Fibroblast of pulmonary artery (primary cell): ENCODE measurements around the gene SLC2A9.

Experiments used
- DNase-seq: peaks from one replicate; pipeline ENCODE4 v3.0.0-alpha.2; 2010; ENCODE audit warnings: low read depth
- H3K4me3 ChIP-seq: replicated peaks from 2 replicates; pipeline ENCODE4 v1.5.1; 2011; ENCODE audit warnings: low read depth, mild to moderate bottlenecking, control low read depth, low read length, moderate library complexity
- TF ChIP-seq, protein P1 (sequence below): IDR thresholded peaks from 2 replicates; pipeline ENCODE4 v1.5.1; 2011; ENCODE audit warnings: mild to moderate bottlenecking, control low read depth, low read length, inconsistent platforms; ENCODE audit errors: missing control alignments

SLC2A9 gene

DNA sequence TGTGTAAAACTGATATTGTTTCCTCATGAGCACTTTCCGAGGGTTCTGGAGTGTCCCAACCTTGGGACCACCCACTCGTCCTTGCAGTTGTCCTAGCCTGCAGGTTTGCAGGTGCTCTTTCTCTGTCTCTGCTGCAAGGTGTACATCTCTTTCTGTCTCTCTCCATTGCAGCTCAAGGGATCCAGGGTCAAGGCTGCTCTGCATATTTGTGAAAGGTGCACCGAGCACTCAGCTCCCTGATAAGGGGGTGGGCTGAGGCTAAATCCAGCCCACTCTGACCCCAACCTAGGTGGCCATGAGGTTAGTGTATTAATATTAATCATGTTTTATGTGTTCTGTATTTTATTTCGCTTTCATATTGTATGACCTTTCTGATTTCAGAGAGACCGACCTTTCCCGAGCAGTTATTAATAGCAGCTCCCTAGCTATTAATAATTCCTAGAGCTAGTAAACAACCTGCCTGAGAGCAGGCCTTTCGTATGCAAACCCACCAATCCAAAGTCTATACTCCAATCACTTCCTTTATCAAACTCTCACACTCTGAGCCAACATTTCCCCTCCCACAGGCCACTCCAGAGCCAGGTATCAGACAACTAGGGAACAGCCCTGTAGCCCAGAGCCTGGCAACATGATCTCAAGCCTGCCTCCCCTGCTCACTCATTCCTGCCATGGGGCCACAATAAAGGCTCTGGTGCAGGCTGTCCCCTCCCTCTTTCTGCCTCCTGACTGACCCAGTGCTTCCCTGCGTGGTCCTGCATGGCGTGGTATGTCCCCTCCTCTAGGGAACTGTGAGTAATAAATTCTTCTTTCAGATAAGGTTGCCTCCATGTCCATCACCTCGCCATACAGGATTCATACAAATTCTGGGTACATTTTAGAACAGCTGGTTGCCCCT is 73.9 kb downstream of the SLC2A9 start:
- DNase-seq: no peak
- no peak overlapping the region for H3K4me3 ChIP-seq
- TF ChIP-seq, protein P1, sequence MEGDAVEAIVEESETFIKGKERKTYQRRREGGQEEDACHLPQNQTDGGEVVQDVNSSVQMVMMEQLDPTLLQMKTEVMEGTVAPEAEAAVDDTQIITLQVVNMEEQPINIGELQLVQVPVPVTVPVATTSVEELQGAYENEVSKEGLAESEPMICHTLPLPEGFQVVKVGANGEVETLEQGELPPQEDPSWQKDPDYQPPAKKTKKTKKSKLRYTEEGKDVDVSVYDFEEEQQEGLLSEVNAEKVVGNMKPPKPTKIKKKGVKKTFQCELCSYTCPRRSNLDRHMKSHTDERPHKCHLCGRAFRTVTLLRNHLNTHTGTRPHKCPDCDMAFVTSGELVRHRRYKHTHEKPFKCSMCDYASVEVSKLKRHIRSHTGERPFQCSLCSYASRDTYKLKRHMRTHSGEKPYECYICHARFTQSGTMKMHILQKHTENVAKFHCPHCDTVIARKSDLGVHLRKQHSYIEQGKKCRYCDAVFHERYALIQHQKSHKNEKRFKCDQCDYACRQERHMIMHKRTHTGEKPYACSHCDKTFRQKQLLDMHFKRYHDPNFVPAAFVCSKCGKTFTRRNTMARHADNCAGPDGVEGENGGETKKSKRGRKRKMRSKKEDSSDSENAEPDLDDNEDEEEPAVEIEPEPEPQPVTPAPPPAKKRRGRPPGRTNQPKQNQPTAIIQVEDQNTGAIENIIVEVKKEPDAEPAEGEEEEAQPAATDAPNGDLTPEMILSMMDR: no peak

DNA sequence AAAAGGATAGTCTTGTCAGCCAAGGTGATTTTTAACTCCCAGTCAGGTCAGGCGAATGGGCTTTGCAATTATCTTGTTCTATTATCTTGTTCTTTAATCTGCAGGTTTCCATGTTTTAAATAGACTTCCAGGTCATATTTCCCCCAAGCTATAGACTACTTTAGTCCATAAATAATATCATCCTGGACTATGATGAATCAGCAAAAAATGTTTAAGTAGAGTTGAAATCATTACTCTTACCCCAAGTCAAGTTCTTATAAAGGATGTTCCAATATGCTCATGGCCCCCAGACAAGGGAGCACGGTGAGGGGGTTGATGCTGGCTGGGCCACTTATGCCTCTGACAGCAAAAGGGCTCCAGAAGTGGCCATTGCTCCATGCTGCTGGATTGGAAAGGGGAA is 75.1 kb downstream of the SLC2A9 start:
- H3K4me3 ChIP-seq: no peak overlapping the region
- TF ChIP-seq, protein P1: no peak
- no peak for DNase-seq

GRCh38 chr4:9944431-9945425 is 76.6 kb downstream of the SLC2A9 start:
- H3K4me3 ChIP-seq: no peak overlapping the region
- TF ChIP-seq, protein P1: no peak
- DNase-seq: no peak

GRCh38 chr4:9943761-9944160 is 77.5 kb downstream of the SLC2A9 start:
- H3K4me3 ChIP-seq: no peak overlapping the region
- no peak for DNase-seq
- TF ChIP-seq, protein P1: no peak

DNA sequence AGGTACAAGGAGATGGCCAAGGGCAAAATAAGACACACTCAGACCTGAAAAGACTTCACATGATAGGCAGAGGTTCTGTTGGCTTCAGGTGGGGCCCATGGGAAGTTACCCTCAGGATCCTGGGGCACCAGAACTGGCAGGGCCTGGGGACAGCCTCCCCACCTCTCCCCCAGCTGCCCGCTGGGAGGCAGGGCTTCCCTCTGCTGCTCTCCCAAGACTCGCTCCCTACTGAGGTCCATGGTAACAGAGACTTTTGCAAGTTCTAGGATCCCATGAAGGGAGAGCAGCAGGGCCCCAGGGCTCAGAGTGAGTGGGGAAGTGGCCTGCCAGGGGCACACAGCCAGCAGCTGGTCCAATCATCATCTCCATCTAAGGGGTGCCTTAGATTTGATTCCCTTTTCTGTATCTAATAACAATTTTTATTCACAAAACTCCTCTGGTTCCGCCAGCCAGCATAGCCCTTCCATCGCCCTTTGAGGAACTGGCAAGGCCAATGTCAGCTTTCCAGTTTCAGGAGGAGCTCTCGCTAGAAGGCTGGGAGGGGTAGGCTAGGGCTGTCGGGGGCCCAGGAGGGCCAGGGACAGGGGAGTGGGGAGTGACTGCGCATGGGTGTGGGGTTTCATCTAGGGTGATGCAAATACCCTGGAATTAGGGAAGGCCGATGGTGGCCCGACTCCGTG is 78.2 kb downstream of the SLC2A9 start:
- no peak overlapping the region for H3K4me3 ChIP-seq
- TF ChIP-seq, protein P1: no peak
- DNase-seq: no peak

DNA sequence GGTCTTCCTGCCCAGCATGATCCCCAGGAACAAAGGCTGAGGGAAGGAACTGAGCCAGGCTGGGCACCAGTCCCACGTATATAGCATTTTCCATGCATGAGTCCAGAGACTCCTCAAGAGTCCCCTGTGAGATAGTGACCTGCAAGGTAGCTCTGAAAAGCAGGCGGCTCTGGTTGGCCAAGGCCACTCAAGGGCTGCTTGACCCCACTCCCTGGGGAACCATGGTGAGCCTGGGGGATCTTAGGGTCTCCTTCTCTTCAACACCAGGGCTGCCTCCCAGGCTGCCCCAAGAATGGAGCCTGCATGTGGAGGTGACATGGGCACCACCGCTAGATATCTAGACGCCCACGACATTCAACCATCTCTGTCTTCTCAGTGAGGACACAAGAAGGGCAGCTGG is 79.2 kb downstream of the SLC2A9 start:
- DNase-seq: no peak
- no peak overlapping the region for H3K4me3 ChIP-seq
- TF ChIP-seq, protein P1: no peak
